LNCaP clone FGC (cell line): ENCODE measurements around the gene FAM25A.
"Not testable (repeated sequence)": the region's sequence is repeated elsewhere in the genome, so short reads cannot be mapped to it uniquely, and the experiment has no call there.

Experiments
- DNase-seq: peaks from one replicate; pipeline ENCODE4 v3.0.0-alpha.2; 2011; ENCODE audit warnings: low read depth
- H3K4me3 ChIP-seq: 2 replicates; pipeline ENCODE4 v1.5.1; 2011; ENCODE audit warnings: mild to moderate bottlenecking, low read depth, low read length, control low read depth
- TF ChIP-seq, protein P1 (sequence below): IDR thresholded peaks from 2 replicates; pipeline ENCODE4 v1.5.1; 2012; ENCODE audit warnings: mild to moderate bottlenecking; ENCODE audit not compliant: control insufficient read depth, insufficient read depth; ENCODE audit errors: extremely low read depth

The FAM25A gene

DNA sequence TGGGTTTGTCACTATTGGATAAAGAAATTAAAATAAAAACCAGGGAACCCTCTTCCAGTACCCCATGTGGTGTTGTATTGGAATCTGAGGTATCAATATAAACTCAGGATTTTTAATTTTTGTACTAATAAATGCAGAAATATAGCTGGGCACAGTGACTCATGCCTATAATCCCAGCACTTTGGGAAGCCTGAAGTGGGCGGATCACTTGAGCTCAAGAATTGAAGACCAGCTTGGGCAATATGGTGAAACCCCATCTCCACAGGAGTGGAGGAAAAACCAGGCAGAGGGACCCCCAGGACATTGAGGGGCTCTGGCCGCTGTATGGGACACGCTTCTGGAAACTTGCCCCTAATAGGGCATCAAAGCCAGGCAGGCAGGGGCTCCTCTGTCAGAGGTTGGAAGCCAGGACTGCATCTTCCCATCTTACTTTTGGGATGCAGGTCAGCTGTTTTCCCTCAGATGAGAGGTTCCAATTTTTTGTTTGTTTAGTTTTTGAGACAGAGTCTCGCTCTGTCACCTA is 40.7 kb upstream of the FAM25A start:
- H3K4me3 ChIP-seq = no peak overlapping the region
- no peak for DNase-seq
- TF ChIP-seq, protein P1, sequence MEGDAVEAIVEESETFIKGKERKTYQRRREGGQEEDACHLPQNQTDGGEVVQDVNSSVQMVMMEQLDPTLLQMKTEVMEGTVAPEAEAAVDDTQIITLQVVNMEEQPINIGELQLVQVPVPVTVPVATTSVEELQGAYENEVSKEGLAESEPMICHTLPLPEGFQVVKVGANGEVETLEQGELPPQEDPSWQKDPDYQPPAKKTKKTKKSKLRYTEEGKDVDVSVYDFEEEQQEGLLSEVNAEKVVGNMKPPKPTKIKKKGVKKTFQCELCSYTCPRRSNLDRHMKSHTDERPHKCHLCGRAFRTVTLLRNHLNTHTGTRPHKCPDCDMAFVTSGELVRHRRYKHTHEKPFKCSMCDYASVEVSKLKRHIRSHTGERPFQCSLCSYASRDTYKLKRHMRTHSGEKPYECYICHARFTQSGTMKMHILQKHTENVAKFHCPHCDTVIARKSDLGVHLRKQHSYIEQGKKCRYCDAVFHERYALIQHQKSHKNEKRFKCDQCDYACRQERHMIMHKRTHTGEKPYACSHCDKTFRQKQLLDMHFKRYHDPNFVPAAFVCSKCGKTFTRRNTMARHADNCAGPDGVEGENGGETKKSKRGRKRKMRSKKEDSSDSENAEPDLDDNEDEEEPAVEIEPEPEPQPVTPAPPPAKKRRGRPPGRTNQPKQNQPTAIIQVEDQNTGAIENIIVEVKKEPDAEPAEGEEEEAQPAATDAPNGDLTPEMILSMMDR = no peak

DNA sequence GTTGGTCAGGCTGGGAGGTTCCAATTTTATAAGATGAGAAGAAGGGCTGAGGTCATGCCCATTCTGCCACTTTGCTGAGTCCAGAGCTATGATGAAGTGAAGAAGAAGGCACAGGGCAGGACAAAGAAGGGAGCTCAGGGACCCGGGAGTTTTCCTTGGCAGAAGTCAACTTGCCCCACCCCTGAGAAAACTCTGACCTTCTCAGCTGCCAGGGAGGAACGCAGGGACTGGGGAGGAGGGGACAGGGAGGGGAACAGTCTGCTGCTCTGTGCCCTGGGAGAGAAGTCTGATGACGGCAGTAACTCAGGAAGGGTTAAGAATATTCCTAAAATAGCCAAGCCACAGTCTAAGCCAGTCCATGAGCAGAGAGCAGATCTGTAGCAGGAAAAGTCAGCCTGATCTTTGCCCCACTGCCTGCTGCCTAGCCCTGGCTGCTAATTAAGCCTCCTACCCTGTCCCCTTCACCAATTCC is 40.1 kb upstream of the FAM25A start:
- no peak overlapping the region for H3K4me3 ChIP-seq
- TF ChIP-seq, protein P1 = no peak
- no peak for DNase-seq

DNA sequence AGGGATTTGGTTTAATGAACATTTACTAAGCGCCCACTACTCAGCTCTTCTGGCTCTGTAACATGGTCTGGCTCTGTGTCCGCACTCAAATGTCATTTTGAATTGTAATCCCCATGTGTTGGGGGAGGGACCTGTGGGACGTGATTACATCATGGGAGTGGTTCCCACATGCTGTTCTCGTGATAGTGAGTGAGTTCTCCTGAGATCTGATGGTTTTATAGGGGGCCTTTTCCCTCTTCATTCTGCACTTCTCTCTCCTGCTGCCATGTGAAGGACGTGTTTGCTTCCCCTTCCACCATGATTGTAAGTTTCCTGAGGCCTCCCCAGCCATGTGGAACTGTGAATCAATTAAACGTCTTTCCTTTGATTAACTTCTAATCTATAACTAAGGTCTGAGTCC is 39.1 kb upstream of the FAM25A start:
- H3K4me3 ChIP-seq, DNase-seq: not testable (repeated sequence)

DNA sequence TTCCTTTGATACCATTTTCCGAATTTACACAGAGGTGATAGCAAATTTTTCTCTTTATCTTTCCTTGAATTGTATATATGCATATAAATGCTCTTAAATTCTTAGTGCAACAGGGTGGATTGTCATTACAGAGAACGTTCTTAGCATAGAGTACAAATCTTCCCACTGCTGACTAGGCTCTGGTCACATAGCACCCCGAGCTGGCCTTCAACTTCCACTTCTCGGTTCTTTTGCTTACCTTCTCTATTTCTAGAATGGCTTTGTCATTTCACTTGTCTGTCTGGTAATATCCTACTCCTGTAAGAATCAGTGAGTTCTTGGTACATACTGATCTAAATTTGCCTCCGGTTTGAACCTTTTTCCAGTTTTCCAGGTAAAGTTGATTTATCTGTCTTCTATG is 38.4 kb upstream of the FAM25A start:
- H3K4me3 ChIP-seq = no peak overlapping the region
- TF ChIP-seq, protein P1 = no peak
- no peak for DNase-seq

DNA sequence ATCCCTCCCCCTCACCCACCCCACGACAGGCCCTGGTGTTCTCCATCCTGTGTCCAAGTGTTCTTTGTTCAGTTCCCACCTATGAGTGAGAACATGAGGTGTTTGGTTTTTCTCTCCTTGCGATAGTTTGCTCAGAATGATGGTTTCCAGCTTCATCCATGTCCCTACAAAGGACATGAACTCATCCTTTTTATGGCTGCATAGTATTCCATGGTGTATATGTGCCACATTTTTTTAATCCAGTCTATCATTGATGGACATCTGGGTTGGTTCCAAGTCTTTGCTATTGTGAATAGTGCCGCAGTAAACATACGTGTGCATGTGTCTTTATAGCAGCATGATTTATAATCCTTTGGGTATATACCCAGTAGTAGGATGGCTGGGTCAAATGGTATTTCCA is 35.6 kb upstream of the FAM25A start:
- not testable (repeated sequence) for H3K4me3 ChIP-seq, DNase-seq

DNA sequence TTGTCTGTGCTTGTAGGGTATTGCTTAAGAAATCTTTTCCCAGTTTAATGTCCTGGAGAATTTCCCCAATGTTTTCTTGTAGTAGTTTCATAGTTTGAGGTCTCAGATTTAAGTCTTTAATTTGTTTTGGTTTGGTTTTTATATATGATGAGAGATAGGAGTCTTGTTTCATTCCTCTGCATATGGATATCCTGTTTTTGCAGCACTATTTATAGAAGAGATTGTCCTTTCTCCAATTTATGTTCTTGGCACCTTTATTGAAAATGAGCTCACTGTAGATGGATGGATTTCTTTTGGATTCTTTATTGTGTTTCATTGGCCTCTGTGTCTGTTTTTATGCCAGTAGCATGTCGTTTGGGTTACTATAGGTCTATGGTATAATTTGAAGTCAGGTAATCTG is 31.6 kb upstream of the FAM25A start:
- TF ChIP-seq, protein P1 = no peak
- H3K4me3 ChIP-seq = no peak overlapping the region
- peak; percentile 11 for DNase-seq

DNA sequence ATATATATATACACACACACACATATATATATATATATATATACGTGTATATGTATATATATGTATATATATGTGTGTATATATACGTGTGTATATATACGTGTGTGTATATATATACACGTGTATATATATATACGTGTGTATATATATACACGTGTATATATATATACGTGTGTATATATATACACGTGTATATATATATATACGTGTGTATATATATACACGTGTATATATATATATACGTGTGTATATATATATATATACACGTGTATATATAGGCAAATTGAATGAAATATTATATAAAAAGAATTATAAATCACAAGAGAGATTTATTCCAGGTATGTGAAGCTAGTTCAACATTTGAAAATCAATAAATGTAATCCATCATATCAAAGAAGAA is 28.7 kb upstream of the FAM25A start:
- DNase-seq, H3K4me3 ChIP-seq: not testable (repeated sequence)

DNA sequence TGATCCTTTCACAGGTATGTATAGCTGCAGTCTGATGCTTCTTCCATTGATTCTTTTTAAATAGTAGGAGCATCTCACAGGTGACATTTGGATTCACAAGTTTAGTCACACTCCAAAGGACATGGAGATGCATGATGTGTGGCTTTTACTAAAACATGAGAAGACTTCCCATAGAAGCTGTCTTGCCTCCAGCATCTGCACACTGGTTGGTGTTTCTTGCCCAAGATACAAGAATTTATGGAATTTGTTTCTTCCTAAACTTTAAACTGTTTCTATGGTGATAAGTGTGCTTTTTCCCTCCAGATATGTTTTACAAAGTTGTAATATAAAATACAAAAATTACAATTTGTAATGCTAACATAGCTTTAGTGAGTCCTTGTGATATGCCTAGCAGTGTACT is 27.6 kb upstream of the FAM25A start:
- no peak overlapping the region for H3K4me3 ChIP-seq
- no peak for DNase-seq
- TF ChIP-seq, protein P1 = no peak

DNA sequence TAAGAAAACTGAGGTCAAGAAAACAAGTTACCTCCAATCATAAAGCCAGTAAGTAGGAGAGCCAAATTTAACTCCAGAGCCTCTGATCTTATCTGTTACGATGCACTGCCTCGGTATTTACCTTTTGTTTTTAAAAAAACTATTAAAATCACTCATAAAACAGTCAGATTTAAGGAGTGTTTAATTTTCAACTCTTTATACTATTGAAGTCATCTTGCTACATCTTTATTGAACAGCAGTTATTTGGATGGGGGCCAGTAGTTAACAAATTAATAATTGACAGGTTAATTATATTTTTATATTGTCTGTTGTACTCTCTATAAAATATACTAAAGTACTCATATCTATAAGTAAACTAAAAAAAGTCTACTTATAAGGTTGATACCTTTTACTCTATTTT is 27.2 kb upstream of the FAM25A start:
- TF ChIP-seq, protein P1 = no peak
- H3K4me3 ChIP-seq = no peak overlapping the region
- peak; percentile 73 for DNase-seq

DNA sequence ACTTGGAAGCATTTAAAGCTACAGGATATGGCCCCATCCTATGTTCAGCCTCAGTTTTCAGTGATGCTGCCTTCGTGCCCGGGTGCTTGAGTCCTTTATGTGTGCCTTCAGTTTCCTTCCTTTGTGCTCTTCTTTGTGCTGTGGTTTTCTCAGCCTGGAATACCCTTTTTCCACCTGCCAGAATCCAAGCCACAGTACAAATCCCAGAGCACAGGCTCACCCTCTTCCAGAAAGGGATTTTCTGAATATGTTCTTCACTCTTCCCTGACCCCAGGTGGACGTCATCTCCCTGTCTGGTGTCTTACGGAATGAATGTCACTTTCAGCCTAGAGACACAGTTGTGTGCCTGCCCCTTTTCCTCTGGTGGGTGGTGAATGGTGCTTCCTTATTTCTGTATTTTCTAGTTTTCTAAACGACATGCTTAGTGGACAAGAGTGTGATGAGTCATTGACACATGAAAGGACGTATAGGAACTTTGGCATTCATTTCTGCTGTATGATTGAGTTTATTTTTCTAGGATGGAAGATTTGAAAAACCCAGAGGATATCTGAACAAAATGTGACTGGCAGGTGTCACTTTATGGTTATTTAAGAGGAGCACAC is 20.2 kb upstream of the FAM25A start:
- H3K4me3 ChIP-seq, DNase-seq: not testable (repeated sequence)
